Measurements from ENCODE around the gene ZNF581.

The ZNF581 gene

GRCh38 chr19:55678121-55678671, 34.7 kb downstream of the ZNF581 start:
- in situ Hi-C loops (cut with MboI; ENCODE audit: low sequenced_read_pairs): no loop called here

- in situ Hi-C loops (cut with MboI; ENCODE audit: low sequenced_read_pairs): no loop called here
These were observed 36.2 kb downstream of the ZNF581 start for GRCh38 chr19:55679343-55680257.

GRCh38 chr19:55680339-55681130, 37.1 kb downstream of the ZNF581 start:
- in situ Hi-C loops (cut with MboI; ENCODE audit: low sequenced_read_pairs): no loop called here

- in situ Hi-C loops (cut with MboI; ENCODE audit: low sequenced_read_pairs): no loop called here
These were observed 38.0 kb downstream of the ZNF581 start for GRCh38 chr19:55681131-55682092.

GRCh38 chr19:55683449-55684261, 40.2 kb downstream of the ZNF581 start:
- in situ Hi-C loops (cut with MboI; ENCODE audit: low sequenced_read_pairs): no loop called here

- in situ Hi-C loops (cut with MboI; ENCODE audit: low sequenced_read_pairs): no loop called here
These were observed 41.7 kb downstream of the ZNF581 start for GRCh38 chr19:55684946-55685681.

GRCh38 chr19:55685776-55686175, 42.3 kb downstream of the ZNF581 start:
- in situ Hi-C loops (cut with MboI; ENCODE audit: low sequenced_read_pairs): no loop called here

- in situ Hi-C loops (cut with MboI; ENCODE audit: low sequenced_read_pairs): no loop called here
These were observed 43.0 kb downstream of the ZNF581 start for GRCh38 chr19:55686311-55687050.

GRCh38 chr19:55687281-55688201, 44.1 kb downstream of the ZNF581 start:
- in situ Hi-C loops (cut with MboI; ENCODE audit: low sequenced_read_pairs): no loop called here

GRCh38 chr19:55688422-55689218, 45.2 kb downstream of the ZNF581 start:
- in situ Hi-C loops (cut with MboI; ENCODE audit: low sequenced_read_pairs): no loop called here

GRCh38 chr19:55689411-55690108, 46.1 kb downstream of the ZNF581 start:
- in situ Hi-C loops (cut with MboI; ENCODE audit: low sequenced_read_pairs): no loop called here

- in situ Hi-C loops (cut with MboI; ENCODE audit: low sequenced_read_pairs): no loop called here
These were observed 46.8 kb downstream of the ZNF581 start for GRCh38 chr19:55690109-55690768.

- in situ Hi-C loops (cut with MboI; ENCODE audit: low sequenced_read_pairs): no loop called here
These were observed 47.5 kb downstream of the ZNF581 start for GRCh38 chr19:55690769-55691545.
